ENCODE measurements around the gene KCNH1. TPM values are rescaled to one million over a fixed set of nuclear protein-coding genes. Genes with fewer than 3 reads are reported as not detected.
"Not testable (repeated sequence)": the region's sequence is repeated elsewhere in the genome, so short reads cannot be mapped to it uniquely, and the experiment has no call there.

KCNH1 gene
- total RNA-seq, 5 donors from 2014 or later (not counting 1 experiment from before 2014, with no cell fraction given): not detected

- Mint-ChIP-seq H3K27ac (no peak overlapping the region), H3K9me3 (no peaks in the 10 kb centered on the region), H3K4me3 (no peak overlapping the region), H3K36me3 (no peaks in the 10 kb centered on the region), H3K4me1 (no peaks in the 10 kb centered on the region), H3K27me3 (peaks cover 3 to 9% of the 10 kb centered on the region in 2 donors)
- Histone ChIP-seq H3K4me1 (ENCODE audit: control insufficient read depth in 1 of 2, extremely low read depth in 1 of 2, insufficient read depth in 2 of 2, low read length in 2 of 2) (no peaks in the 10 kb centered on the region), H3K27ac (ENCODE audit: low read length) (no peak overlapping the region), H3K9me3 (no peaks in the 10 kb centered on the region), H3K36me3 (ENCODE audit: control insufficient read depth in 2 of 2, extremely low read depth in 1 of 2, insufficient read depth in 1 of 2, low read length in 1 of 2) (no peaks in the 10 kb centered on the region), H3K4me3 (ENCODE audit: control insufficient read depth in 1 of 2, extremely low read depth in 1 of 2, low read length in 1 of 2) (no peak overlapping the region), H3K27me3 (replicated peaks in 1 of 2; ENCODE audit: control insufficient read depth in 2 of 2, extremely low read depth in 1 of 2, insufficient read depth in 2 of 2, low read length in 1 of 2) (peaks cover 0 to 2% of the 10 kb centered on the region in 2 experiments)
- CTCF ChIA-PET: no interaction called here
- POLR2A ChIA-PET: interaction anchor here in 1 of 2 donors (0.5 kb wide), 1 partner anchor 13 kb away, joined by 3 read pairs; no protein-coding TSS in a partner anchor
- no CpG with 5 or more reads among the region's 3 CpGs for WGBS (ENCODE audit: insufficient coverage)
- DNase-seq (no peak), ATAC-seq (replicated peaks in 1 of 4) (no peak)
Measured at GRCh38 chr1:210978974-210979354, 155.0 kb downstream of the KCNH1 start.

DNA sequence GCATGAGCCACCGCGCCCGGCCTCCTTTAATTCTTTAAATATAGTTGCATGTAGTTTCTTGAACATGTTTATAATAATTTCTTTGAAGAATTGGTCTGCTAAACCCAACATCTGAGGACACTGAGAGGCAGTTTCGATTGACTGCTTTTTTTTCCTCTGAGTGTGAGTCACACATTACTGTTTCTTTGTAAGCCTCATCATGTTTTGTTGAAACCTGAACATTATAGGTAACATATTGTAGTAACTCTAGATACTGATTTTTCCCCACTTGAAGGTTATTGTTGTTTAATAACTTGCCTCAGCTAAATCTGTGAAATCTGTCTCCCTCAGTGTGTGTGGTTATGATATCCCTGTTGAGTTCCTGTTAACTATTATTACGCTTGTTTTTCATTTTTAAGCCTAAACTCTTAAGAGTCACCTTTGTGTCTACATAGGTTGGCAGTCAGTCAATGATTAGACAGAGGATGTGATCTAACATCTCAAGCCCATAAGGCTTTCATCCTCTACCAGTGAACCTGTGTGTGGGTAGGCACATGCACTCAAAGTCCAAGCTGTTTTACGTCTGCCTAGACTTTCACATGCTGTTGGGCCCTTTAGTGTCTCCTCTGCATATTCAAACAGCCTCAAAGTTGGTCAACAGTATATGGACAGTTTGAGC is 155.5 kb downstream of the KCNH1 start:
- ChIA-PET CTCF (no interaction called here), POLR2A (interaction anchor here in 1 of 2 donors (0.5 kb wide), 1 partner anchor 14 kb away, joined by 3 read pairs; no protein-coding TSS in a partner anchor)
- Mint-ChIP-seq H3K27ac (no peak overlapping the region), H3K4me3 (no peak overlapping the region), H3K36me3 (no peaks in the 10 kb centered on the region), H3K4me1 (no peaks in the 10 kb centered on the region), H3K9me3 (no peaks in the 10 kb centered on the region), H3K27me3 (peaks cover 4 to 9% of the 10 kb centered on the region in 2 donors)
- WGBS (ENCODE audit: insufficient coverage): 67% methylated on average over 1 of the region's 6 CpGs
- H3K27me3 ChIP-seq (replicated peaks in 1 of 2; ENCODE audit: control insufficient read depth in 2 of 2, extremely low read depth in 1 of 2, insufficient read depth in 2 of 2, low read length in 1 of 2): peaks cover 0 to 2% of the 10 kb centered on the region in 2 experiments
- no peak overlapping the region for H3K27ac ChIP-seq (ENCODE audit: low read length)
- no peaks in the 10 kb centered on the region for H3K4me1 ChIP-seq (ENCODE audit: control insufficient read depth in 1 of 2, extremely low read depth in 1 of 2, insufficient read depth in 2 of 2, low read length in 2 of 2)
- no peaks in the 10 kb centered on the region for H3K36me3 ChIP-seq (ENCODE audit: control insufficient read depth in 2 of 2, extremely low read depth in 1 of 2, insufficient read depth in 1 of 2, low read length in 1 of 2)
- no peak overlapping the region for H3K4me3 ChIP-seq (ENCODE audit: control insufficient read depth in 1 of 2, extremely low read depth in 1 of 2, low read length in 1 of 2)
- H3K9me3 ChIP-seq: no peaks in the 10 kb centered on the region
- ATAC-seq (replicated peaks in 1 of 4) (no peak), DNase-seq (no peak)

GRCh38 chr1:210951279-210951678 is 182.7 kb downstream of the KCNH1 start:
- H3K27ac Mint-ChIP-seq: no peak overlapping the region
- no peak overlapping the region for H3K4me3 Mint-ChIP-seq
- no peak for DNase-seq
- H3K36me3 ChIP-seq (ENCODE audit: control insufficient read depth in 2 of 2, extremely low read depth in 1 of 2, insufficient read depth in 1 of 2, low read length in 1 of 2): no peaks in the 10 kb centered on the region
- no peak for ATAC-seq (replicated peaks in 1 of 4)
- H3K4me1 ChIP-seq (ENCODE audit: control insufficient read depth in 1 of 2, extremely low read depth in 1 of 2, insufficient read depth in 2 of 2, low read length in 2 of 2): no peaks in the 10 kb centered on the region
- POLR2A ChIA-PET: no interaction called here
- H3K27me3 Mint-ChIP-seq: peaks cover 4 to 9% of the 10 kb centered on the region in 2 donors
- no peaks in the 10 kb centered on the region for H3K9me3 Mint-ChIP-seq
- CTCF ChIA-PET: no interaction called here
- H3K4me3 ChIP-seq (ENCODE audit: control insufficient read depth in 1 of 2, extremely low read depth in 1 of 2, low read length in 1 of 2): no peak overlapping the region
- no peaks in the 10 kb centered on the region for H3K36me3 Mint-ChIP-seq
- no peaks in the 10 kb centered on the region for H3K27me3 ChIP-seq (replicated peaks in 1 of 2; ENCODE audit: control insufficient read depth in 2 of 2, extremely low read depth in 1 of 2, insufficient read depth in 2 of 2, low read length in 1 of 2)
- 70% methylated on average over 3 of the region's 7 CpGs for WGBS (ENCODE audit: insufficient coverage)
- no peaks in the 10 kb centered on the region for H3K4me1 Mint-ChIP-seq
- no peaks in the 10 kb centered on the region for H3K9me3 ChIP-seq
- no peak overlapping the region for H3K27ac ChIP-seq (ENCODE audit: low read length)

- H3K27me3 ChIP-seq (replicated peaks in 1 of 2; ENCODE audit: control insufficient read depth in 2 of 2, extremely low read depth in 1 of 2, insufficient read depth in 2 of 2, low read length in 1 of 2); POLR2A ChIA-PET; H3K9me3 ChIP-seq; H3K36me3 ChIP-seq (ENCODE audit: control insufficient read depth in 2 of 2, extremely low read depth in 1 of 2, insufficient read depth in 1 of 2, low read length in 1 of 2); H3K4me1 ChIP-seq (ENCODE audit: control insufficient read depth in 1 of 2, extremely low read depth in 1 of 2, insufficient read depth in 2 of 2, low read length in 2 of 2); H3K4me1 Mint-ChIP-seq; H3K4me3 ChIP-seq (ENCODE audit: control insufficient read depth in 1 of 2, extremely low read depth in 1 of 2, low read length in 1 of 2); H3K9me3 Mint-ChIP-seq; H3K4me3 Mint-ChIP-seq; H3K27ac ChIP-seq (ENCODE audit: low read length); H3K27ac Mint-ChIP-seq; H3K36me3 Mint-ChIP-seq: not testable (repeated sequence)
- CTCF ChIA-PET: interaction anchor here in 1 of 2 donors (0.6 kb wide), 1 partner anchor 856 kb away, joined by 3 read pairs; no protein-coding TSS in a partner anchor
- peaks cover 7 to 12% of the 10 kb centered on the region in 2 donors for H3K27me3 Mint-ChIP-seq
- WGBS (ENCODE audit: insufficient coverage): no CpG with 5 or more reads among the region's 2 CpGs
- DNase-seq (peak in 27 of 35 experiments; percentile 1 to 48 (median 22)), ATAC-seq (replicated peaks in 1 of 4) (peak in 1 of 4 experiments; percentile 45)
Measured at GRCh38 chr1:210949940-210950546, 183.9 kb downstream of the KCNH1 start.

- no CpG with 5 or more reads among the region's 7 CpGs for WGBS (ENCODE audit: insufficient coverage)
- Histone ChIP-seq H3K27ac (ENCODE audit: low read length) (no peak overlapping the region), H3K4me3 (ENCODE audit: control insufficient read depth in 1 of 2, extremely low read depth in 1 of 2, low read length in 1 of 2) (no peak overlapping the region), H3K27me3 (replicated peaks in 1 of 2; ENCODE audit: control insufficient read depth in 2 of 2, extremely low read depth in 1 of 2, insufficient read depth in 2 of 2, low read length in 1 of 2) (no peaks in the 10 kb centered on the region), H3K36me3 (ENCODE audit: control insufficient read depth in 2 of 2, extremely low read depth in 1 of 2, insufficient read depth in 1 of 2, low read length in 1 of 2) (no peaks in the 10 kb centered on the region), H3K4me1 (ENCODE audit: control insufficient read depth in 1 of 2, extremely low read depth in 1 of 2, insufficient read depth in 2 of 2, low read length in 2 of 2) (no peaks in the 10 kb centered on the region), H3K9me3 (no peaks in the 10 kb centered on the region)
- no peak for ATAC-seq (replicated peaks in 1 of 4)
- H3K4me3 Mint-ChIP-seq: no peak overlapping the region
- no peak for DNase-seq
- ChIA-PET POLR2A (no interaction called here), CTCF (interaction anchor here in 1 of 2 donors (0.6 kb wide), 1 partner anchor 856 kb away, joined by 3 read pairs; no protein-coding TSS in a partner anchor)
- no peak overlapping the region for H3K27ac Mint-ChIP-seq
- peaks cover 7 to 12% of the 10 kb centered on the region in 2 donors for H3K27me3 Mint-ChIP-seq
- no peaks in the 10 kb centered on the region for H3K4me1 Mint-ChIP-seq
- no peaks in the 10 kb centered on the region for H3K36me3 Mint-ChIP-seq
- H3K9me3 Mint-ChIP-seq: no peaks in the 10 kb centered on the region
Measured at GRCh38 chr1:210949489-210949888, 184.5 kb downstream of the KCNH1 start.

DNA sequence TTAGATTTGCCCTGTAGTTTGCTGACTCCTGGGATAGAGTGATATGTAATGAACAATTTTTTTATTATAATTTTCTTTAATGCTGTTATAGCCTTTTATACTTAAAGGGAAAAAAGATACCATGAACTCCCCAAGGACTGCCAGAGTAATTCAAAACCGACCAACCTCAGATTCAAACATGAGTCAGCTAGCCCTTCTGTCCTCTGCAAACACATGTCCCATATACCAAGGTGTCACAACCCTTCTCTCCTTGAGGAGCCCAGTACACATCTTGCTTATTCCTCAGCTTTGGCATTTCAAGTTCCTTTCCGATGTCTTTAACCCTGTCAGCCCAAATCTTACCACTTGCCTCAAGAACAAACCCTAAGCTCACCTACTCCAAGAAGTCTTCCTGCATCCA is 184.9 kb downstream of the KCNH1 start:
- no peaks in the 10 kb centered on the region for H3K4me1 Mint-ChIP-seq
- ChIA-PET POLR2A (interaction anchor here in 1 of 2 donors (0.7 kb wide), 1 partner anchor 567 kb away, joined by 4 read pairs; no protein-coding TSS in a partner anchor), CTCF (no interaction called here)
- no peak overlapping the region for H3K27ac ChIP-seq (ENCODE audit: low read length)
- 71% methylated on average over 1 of the region's 2 CpGs for WGBS (ENCODE audit: insufficient coverage)
- peaks cover 7 to 12% of the 10 kb centered on the region in 2 donors for H3K27me3 Mint-ChIP-seq
- ATAC-seq (replicated peaks in 1 of 4) (no peak), DNase-seq (no peak)
- H3K36me3 ChIP-seq (ENCODE audit: control insufficient read depth in 2 of 2, extremely low read depth in 1 of 2, insufficient read depth in 1 of 2, low read length in 1 of 2): no peaks in the 10 kb centered on the region
- H3K9me3 ChIP-seq: no peaks in the 10 kb centered on the region
- H3K9me3 Mint-ChIP-seq: no peaks in the 10 kb centered on the region
- no peak overlapping the region for H3K4me3 ChIP-seq (ENCODE audit: control insufficient read depth in 1 of 2, extremely low read depth in 1 of 2, low read length in 1 of 2)
- H3K4me3 Mint-ChIP-seq: no peak overlapping the region
- H3K36me3 Mint-ChIP-seq: no peaks in the 10 kb centered on the region
- no peaks in the 10 kb centered on the region for H3K27me3 ChIP-seq (replicated peaks in 1 of 2; ENCODE audit: control insufficient read depth in 2 of 2, extremely low read depth in 1 of 2, insufficient read depth in 2 of 2, low read length in 1 of 2)
- H3K27ac Mint-ChIP-seq: no peak overlapping the region
- H3K4me1 ChIP-seq (ENCODE audit: control insufficient read depth in 1 of 2, extremely low read depth in 1 of 2, insufficient read depth in 2 of 2, low read length in 2 of 2): no peaks in the 10 kb centered on the region
